Activated CD8-positive, alpha-beta memory T cell treated with anti-CD3 and anti-CD28 coated beads for 4 hours (primary cell): Measurements from ENCODE around the gene GPR176.

Source experiments
- DNase-seq, 2 donors: peaks; one replicate each; pipeline ENCODE4 v3.0.0-alpha.2; 2020; ENCODE audit warnings: low read depth in 2 of 2

The GPR176 gene

DNA sequence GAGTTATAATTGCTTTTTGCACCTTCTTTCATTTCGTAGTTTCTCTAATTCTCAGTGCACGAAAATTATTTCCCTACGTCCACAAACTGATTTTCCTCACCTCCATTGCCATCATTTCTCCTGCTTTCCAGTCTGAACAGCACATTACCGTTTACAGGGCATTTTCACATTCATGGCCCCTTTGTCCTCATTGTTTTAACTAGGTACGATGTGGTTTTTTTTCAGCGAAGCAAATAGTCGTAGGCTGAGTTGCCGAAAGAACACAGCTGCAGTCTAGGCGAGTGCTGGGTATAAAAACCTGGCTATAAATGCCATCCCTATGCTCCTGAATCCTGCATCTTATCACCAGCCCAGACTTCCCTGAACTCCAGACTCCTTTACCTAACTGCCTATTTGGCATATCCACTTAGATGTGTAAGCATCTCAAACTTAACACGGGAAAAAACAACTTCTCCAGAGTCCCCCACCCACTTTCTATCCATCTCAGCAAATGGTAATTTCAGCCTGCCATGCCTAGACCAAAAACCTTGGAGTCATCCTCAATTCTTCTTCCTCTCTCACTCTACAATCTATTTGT, 136.7 kb downstream of the GPR176 start:
- DNase-seq = no peak

DNA sequence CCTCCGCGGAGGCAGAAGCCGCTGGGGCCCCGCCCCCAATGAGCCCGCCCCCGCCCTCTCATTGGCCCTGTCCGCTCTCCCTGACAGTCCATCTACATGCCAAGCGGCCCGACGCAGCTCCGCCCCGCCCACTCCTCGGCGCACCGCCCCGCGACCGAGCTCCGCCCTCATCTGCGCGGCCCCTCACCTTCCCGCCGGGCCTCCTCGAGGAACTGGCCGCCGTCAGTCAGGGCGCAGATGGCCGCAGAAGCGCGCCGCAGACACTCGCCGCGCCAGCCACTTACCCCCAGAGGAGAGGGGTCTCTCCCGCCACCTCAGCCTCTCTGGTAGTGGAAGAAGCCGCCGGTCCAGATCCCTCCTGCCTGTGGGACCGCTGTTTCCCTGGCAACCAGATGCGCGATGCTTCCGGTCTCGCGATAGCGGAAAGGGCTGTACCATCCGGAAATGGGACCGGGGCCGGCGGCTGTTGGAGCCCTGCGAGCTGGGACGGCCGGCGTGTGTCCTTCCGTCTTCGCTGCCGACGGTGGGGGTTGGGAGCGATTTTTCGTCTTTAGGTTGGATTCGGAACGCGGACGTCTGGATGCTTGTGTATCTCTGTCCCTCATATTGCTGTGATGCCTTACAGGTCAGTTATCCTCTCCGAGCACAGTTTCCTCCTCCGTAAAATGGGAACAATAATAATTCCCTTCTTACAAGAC, 137.5 kb downstream of the GPR176 start, which contains the start of gene FSIP1:
TSS of gene FSIP1 (minus strand) at position 401 of the 698 bp plus-strand sequence. CDS start 6,317 bp downstream, outside the sequence.
- DNase-seq = peak; percentile 83 to 88

DNA sequence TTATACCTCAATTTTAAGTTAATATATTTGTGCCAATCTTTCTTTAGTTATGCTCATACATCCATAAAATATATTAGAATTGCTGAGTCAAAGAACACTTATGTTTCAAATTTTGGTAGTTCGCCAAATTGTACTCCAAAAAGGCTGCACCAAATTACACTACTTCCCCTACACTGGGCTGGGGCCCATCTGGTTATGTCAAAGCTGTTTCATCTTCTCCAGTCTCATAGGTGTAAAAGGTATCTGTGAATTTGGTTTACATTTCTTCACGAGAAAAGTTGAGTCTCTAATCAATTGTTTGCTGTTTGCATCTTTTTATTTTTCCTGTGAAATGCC, 138.1 kb downstream of the GPR176 start:
- DNase-seq = no peak

DNA sequence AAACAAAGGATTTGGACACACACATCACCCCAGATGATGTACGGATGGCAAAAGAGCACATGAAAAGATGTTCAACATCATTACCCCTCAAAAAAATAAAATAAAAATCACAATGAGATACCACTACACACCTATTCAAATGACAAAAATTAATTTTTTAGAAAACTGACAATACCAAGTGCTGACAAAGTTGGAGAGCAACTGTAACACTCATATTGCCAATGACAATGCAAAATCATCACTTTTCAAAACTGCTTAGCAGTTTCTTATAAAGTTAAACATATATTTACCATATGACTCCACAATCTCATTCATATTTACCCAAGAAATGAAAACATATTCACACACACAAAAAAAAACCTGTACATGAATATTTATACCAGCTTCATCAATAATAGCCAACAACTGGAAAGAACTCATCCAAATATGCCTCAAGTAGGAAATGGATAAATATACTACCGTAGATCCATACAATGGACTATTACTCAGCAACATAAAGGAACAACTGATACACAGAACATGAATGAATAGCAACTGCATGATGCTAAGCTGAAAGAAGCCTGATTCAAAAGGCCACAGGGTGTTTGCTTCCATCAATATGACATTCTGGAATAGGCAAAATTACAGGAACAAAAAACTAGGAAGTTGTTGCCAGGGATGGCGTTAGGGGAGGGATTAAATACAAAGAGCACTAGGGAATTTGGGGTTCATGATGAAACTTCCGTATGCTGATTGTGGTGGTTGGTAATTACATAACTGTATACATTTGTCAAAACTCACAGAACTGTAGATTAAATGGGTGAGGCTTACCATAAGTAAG, 138.7 kb downstream of the GPR176 start:
- no peak for DNase-seq

DNA sequence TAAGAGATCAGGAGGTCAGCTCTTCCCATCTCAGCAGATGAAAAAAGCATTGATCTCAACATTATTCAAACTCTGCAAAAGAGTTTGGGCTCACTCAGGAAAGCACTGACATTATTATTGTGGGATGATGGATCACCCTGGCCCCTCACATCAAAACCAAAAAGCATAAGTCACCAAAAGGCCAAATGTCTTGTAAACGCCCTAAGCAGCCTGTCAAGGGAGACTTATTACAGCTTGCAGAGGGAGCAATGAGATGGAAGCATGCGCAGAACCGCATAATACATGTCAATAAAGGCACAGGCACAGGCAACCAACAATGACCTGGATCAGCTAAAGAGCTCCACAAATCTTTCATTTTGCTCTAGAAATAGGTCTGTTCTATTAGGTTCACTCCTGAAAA, 142.0 kb downstream of the GPR176 start:
- no peak for DNase-seq

DNA sequence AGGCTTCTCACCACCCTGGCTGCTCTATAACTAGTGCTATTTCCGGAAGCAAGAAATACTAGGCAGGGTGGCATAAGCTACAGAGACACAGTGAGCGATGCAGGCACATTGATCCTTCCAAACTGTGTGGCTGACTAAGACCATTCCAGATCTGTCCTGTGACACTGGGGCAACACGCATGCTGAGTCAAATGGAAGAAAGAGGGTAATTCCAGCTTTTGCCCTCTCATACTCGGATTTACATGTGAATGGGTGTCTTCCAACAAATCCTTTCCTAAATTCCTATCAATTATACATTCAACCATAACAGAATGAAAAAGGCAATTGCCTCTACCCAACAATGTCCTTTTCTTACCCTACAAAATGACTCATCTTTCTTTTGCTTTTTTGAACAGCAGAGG, 142.6 kb downstream of the GPR176 start:
- DNase-seq = no peak

DNA sequence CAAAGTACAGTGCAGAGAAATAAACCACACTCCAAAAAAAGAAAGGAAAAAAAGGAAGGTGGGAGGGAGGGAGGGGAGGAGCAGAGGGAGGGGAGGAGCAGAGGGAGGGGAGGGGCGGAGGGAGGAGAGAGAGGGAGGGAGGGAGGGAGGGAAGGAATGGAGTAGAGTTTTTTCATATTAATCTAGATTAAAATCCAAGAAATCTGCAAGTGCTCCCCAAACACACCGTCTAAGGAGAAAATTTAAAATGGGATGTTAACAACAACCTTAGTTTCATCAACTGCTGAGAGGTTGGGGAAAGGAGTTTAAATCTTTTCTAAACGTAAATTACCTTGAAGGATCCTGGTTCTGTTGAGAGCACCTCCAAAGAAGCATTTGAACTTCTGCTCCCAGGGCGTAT, 144.0 kb downstream of the GPR176 start:
- no peak for DNase-seq

DNA sequence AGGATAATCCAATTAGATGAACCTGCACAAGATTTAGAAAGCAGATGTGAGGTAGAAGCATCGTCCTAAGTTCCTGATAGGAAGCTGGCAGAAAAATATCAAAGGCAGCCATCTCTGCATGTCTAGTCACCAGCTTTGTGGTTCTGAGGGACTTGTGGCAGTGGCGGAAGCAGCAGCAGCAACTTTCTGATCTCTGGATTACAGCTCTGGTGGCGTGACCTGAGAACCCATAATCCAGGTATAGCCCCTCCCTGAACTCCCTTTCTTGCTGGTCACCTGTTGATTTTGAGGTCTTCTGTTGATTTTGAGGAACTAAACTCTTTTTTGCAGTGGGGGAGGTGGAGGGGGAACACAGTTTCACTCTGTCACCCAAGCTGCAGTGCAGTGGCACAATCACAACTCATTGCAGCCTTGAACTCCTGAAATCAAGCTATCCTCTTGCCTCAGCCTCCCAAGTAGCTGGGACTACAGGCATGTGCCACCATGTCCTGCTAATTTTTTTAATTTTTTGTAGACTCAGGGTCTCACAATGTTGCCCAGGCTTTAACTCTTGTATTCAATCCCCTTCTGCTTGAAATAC, 145.3 kb downstream of the GPR176 start:
- peak in 1 of 2 donors; percentile 5 for DNase-seq

DNA sequence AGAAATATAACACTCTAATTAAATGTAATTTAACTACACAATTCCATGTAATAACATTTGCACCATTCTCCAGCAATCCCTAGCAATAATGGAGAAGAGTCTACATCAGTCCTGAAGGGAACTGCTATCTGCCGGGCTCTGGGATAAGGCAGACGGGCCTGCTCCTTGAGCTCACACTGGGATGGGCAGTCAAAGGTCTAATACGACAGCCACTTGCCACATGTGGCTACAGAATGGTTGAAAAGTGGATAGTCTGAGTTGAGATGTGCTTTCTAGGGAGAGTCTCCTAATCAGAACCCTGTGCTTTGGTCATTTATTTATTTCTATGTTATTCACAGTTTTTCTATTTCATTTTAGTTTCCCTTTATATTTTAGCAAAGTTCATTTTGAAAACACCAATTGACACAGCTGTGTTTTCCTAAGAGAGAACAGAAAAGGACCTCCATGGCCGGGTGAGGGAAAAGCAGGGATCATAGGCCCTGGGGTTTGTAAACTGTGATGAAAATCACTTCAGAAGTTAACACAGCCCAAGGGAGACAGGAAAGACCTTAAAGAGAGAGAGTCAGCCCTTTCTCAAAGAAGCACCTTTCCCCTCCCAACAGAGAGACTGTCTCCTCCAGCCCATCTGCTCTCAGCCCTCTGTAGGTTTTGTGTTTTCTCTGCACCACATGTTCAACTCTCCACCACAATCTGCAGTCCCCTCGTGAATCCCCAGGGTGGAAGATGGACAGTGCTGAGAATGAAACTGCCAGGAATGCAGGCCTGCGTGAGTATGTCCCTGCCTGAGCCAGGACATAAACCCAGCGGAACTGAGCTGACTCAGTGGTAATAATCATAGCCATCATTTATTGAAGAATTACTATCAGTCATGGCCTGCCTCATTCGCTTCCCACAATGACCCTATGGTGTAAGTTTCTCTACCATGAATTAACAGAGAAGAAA, 149.0 kb downstream of the GPR176 start:
- DNase-seq = no peak

DNA sequence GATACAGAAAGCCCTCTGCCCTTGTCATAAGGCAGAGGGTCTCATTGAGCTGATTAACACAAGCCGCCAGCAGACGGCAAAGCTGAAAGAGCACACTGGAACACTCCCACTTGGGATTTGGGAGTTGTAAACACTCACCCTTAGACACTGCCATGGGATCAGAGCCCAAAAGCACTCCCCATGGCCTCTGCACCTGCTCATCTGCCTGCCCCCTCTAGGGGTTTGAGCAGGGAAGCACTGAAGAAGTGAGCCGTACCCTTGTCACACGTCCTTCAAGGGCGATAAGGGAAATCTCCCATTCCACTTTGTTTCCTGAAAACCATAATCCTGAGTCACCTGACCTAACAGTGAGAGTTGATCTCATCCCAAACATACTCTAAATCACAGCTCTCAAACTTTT, 152.1 kb downstream of the GPR176 start:
- DNase-seq = no peak

DNA sequence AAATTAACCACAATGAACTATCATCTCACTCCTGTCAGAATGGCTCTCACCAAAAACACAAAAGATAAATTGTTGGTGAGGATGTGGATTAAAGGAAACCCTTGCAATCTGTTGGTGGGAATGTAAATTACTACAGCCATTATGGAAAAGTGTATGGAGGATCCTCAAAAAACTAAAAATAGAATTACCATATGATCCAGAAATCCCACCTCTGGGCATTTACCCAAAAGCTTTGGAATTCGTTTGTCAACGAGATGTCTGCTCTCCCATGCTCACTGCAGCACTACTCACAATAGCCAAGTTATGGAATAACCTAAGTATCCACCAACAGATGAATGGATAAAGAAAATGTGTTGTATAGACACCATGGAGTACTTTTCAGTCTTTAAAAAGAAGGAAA, 159.1 kb downstream of the GPR176 start:
- DNase-seq = no peak

DNA sequence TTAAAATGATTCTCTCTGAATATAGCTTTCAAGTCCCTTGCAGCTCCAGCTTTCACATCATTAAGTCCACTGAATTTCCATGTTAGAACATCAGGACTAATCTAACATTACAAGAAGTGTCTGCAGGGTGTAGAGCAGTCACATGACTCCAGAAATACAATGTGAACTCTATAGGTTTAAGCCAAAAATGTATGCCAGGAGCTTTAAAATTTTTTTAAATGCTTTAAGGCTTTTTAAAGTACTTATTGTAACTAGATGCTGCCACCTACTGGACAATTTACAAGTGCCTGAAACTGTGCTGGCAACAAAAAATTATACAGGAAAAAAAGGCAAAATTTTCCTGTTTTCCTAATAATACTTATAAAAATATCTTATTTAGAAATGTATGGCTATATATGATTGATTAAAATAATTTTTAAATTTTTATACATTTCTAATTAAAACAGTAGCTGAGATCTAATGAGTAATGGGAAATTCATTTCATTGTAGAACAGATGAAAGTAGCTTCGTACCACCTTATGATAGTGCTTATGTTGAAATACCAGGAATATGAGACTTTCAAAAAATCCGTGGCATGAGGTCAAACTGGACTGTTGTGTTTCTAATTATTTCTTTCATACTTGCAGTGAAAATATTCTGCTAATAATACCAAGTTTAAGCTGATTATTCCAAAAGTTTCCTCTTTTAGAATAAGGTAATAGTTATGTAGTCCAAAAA, 163.1 kb downstream of the GPR176 start:
- DNase-seq = no peak

DNA sequence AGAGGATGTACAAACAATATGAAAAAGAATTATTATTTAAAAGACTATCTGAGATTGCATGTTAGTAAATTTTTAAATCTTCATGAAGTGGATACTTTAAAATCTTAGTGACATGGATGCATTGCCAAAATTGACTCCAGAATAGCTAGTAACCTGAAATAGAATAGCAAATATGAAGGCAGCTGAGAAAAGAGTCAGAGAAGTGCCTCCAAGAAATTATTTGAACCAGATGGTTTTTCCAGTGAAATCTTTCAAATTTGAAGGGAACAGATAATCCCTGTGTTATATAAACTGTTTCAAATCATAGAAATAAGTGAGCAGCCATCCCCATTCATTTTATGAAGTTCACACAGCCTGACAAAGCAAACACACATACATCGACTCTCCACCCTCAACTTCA, 167.1 kb downstream of the GPR176 start:
- no peak for DNase-seq

DNA sequence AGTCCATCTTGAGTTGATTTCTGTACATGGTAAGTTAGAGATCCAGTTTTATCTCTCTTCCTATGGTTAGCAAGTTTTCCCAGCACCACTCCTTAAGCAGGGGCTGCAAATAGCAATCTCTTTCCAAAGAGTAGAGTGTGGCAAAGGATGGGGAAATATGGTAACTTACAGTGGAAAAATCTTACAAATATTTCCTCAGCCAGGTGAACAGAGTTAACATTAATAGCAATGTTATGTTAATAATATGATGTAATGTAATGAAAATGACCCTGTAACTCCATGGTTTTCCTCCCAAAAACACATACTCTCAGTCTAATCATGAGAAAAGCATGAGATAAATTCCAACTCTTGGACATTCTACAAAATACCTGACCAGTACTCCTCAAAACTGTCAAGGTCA, 167.8 kb downstream of the GPR176 start:
- DNase-seq = no peak
